ENCODE measurements around the gene DTWD1. TPM values are rescaled to one million over a fixed set of nuclear protein-coding genes. Genes with fewer than 3 reads are reported as not detected.

The DTWD1 gene
- polyA plus RNA-seq, 1 of the 3 experiments (the other 2 are of a cell fraction): 13.9 TPM

DNA sequence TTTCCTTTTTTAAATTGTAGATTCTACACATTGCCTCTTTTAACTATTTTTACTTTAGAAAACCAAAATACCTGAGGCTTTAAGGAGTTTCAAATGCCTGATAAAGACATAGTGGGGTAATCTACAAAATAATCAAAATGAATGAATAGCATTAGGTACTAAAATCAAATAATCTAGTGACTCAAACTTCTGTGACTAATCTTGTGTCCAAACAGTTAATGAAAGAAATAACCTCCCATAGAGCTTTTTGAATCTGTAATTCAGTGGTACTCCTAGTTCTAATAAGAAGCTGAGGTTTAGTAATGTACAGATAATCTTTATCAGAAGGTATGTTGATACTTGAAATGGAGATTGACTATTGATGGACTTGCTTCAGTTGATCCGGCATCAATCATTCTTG lies 53.0 kb downstream of the DTWD1 start (continued):
- TF ChIP-seq, protein P1, sequence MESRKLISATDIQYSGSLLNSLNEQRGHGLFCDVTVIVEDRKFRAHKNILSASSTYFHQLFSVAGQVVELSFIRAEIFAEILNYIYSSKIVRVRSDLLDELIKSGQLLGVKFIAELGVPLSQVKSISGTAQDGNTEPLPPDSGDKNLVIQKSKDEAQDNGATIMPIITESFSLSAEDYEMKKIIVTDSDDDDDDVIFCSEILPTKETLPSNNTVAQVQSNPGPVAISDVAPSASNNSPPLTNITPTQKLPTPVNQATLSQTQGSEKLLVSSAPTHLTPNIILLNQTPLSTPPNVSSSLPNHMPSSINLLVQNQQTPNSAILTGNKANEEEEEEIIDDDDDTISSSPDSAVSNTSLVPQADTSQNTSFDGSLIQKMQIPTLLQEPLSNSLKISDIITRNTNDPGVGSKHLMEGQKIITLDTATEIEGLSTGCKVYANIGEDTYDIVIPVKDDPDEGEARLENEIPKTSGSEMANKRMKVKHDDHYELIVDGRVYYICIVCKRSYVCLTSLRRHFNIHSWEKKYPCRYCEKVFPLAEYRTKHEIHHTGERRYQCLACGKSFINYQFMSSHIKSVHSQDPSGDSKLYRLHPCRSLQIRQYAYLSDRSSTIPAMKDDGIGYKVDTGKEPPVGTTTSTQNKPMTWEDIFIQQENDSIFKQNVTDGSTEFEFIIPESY (IDR thresholded peaks at IDR 0.05; ENCODE audit: borderline replicate concordance, low read depth): no peak
- TF ChIP-seq EZH2phosphoT487 (IDR thresholded peaks at IDR 0.05; ENCODE audit: borderline replicate concordance, low read depth) (no peak), JUND (IDR thresholded peaks at IDR 0.05) (no peak)

DNA sequence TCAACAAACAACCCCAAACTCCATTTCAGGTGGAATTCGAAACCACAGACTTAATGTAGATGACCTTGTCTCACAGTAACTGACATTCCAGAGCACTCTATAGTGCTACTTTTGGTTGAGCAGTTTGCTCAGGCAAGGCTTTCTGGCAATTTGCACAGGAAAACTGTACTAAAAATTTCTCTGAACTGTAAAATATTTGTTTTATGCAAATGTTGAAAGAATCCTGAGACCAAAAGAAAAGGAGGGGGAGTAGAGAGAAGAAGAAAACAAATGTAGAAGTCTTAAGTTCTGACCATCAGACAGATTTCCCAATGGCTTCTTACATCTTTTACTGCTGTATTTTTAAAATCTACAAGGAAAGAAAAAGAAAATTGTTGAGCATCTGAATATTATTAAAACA lies 53.5 kb downstream of the DTWD1 start:
- H3K27me3 ChIP-seq (ENCODE audit: insufficient read depth): no peaks in the 10 kb centered on the region
- ChIA-PET CTCF (no interaction called here), POLR2A (no interaction called here)
- no peak overlapping the region for H3K9ac ChIP-seq
- H3K4me1 ChIP-seq (ENCODE audit: control insufficient read depth in 1 of 2, insufficient read depth in 2 of 2, low read depth in 1 of 2, low read length in 1 of 2): peaks cover 0 to 9% of the 10 kb centered on the region in 2 experiments; a peak in 1 of 4 replicates
- no peaks in the 10 kb centered on the region for H3K9me3 ChIP-seq
- H2AFZ ChIP-seq (ENCODE audit: low read depth): 0 out of 2 replicates have a peak overlapping the region, but pooled peaks have one; percentile 69
- no peaks in the 10 kb centered on the region for H3F3A ChIP-seq (replicated peaks; ENCODE audit: insufficient read depth)
- no peaks in the 10 kb centered on the region for H3K36me3 ChIP-seq (replicated peaks in 1 of 2; ENCODE audit: control insufficient read depth in 1 of 2, insufficient read depth in 2 of 2, low read length in 1 of 2)
- TF ChIP-seq MXI1 (IDR thresholded peaks at IDR 0.05; ENCODE audit: low read depth, low read length): no peak
- TF ChIP-seq, protein P2, sequence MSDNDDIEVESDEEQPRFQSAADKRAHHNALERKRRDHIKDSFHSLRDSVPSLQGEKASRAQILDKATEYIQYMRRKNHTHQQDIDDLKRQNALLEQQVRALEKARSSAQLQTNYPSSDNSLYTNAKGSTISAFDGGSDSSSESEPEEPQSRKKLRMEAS (IDR thresholded peaks at IDR 0.05; ENCODE audit: low read depth): no peak
- peak overlapping the region in 1 of 2 experiments; percentile 42; a peak in 1 of 4 replicates for H3K27ac ChIP-seq (ENCODE audit: low read depth in 2 of 2, low read length in 1 of 2)
- H3K79me2 ChIP-seq (ENCODE audit: insufficient read depth): no peaks in the 10 kb centered on the region
- H3K4me3 ChIP-seq (ENCODE audit: low read depth in 2 of 2, low read length in 1 of 2): no peak overlapping the region
- H4K20me1 ChIP-seq (ENCODE audit: insufficient read depth): no peaks in the 10 kb centered on the region
- H3K9me2 ChIP-seq: no peaks in the 10 kb centered on the region
- WGBS (ENCODE audit: low lambda C conversion rate): 92% methylated on average over 1 of the region's 1 CpG
- DNase-seq: no peak
- no peak overlapping the region for H3K4me2 ChIP-seq

DNA sequence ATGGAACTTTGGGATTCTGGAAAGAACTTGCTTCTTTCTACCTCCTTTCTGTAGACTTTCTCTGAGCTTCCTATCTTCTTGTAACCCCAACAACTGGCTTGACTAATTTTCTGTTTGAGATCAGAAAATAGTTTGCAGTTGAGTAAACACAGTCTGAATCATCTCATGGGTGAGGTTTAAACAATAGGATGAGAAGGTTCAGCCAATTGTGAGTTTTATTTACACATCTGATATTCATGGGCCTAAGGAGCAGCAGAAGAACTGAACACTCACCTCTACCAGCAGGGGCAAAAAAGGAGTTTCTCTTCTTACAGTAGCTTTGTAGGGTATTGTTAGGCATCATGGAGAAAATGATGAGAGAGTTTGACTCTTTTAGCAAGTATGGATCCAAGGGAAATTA lies 54.2 kb downstream of the DTWD1 start:
- Histone ChIP-seq H3K27ac (ENCODE audit: low read depth in 2 of 2, low read length in 1 of 2) (peak overlapping the region in 1 of 2 experiments; percentile 42; a peak in 2 of 4 replicates), H3K79me2 (ENCODE audit: insufficient read depth) (no peaks in the 10 kb centered on the region), H3F3A (replicated peaks; ENCODE audit: insufficient read depth) (no peaks in the 10 kb centered on the region), H3K27me3 (ENCODE audit: insufficient read depth) (no peaks in the 10 kb centered on the region), H2AFZ (ENCODE audit: low read depth) (peak overlapping the region; percentile 69; the same call in 1 of the 2 replicates), H3K4me1 (ENCODE audit: control insufficient read depth in 1 of 2, insufficient read depth in 2 of 2, low read depth in 1 of 2, low read length in 1 of 2) (peaks cover 0 to 9% of the 10 kb centered on the region in 2 experiments; a peak in 1 of 4 replicates), H3K9ac (no peak overlapping the region), H3K4me2 (0 out of 2 replicates have a peak overlapping the region, but pooled peaks have one; percentile 25), H3K4me3 (ENCODE audit: low read depth in 2 of 2, low read length in 1 of 2) (no peak overlapping the region), H3K36me3 (replicated peaks in 1 of 2; ENCODE audit: control insufficient read depth in 1 of 2, insufficient read depth in 2 of 2, low read length in 1 of 2) (no peaks in the 10 kb centered on the region), H4K20me1 (ENCODE audit: insufficient read depth) (no peaks in the 10 kb centered on the region), H3K9me3 (no peaks in the 10 kb centered on the region), H3K9me2 (no peaks in the 10 kb centered on the region)
- ChIA-PET CTCF (no interaction called here), POLR2A (no interaction called here)
- no peak for DNase-seq
- peak; percentile 31; the same call in 1 of the 2 replicates for TF ChIP-seq TCF12 (IDR thresholded peaks at IDR 0.05)
- TF ChIP-seq, protein P3, sequence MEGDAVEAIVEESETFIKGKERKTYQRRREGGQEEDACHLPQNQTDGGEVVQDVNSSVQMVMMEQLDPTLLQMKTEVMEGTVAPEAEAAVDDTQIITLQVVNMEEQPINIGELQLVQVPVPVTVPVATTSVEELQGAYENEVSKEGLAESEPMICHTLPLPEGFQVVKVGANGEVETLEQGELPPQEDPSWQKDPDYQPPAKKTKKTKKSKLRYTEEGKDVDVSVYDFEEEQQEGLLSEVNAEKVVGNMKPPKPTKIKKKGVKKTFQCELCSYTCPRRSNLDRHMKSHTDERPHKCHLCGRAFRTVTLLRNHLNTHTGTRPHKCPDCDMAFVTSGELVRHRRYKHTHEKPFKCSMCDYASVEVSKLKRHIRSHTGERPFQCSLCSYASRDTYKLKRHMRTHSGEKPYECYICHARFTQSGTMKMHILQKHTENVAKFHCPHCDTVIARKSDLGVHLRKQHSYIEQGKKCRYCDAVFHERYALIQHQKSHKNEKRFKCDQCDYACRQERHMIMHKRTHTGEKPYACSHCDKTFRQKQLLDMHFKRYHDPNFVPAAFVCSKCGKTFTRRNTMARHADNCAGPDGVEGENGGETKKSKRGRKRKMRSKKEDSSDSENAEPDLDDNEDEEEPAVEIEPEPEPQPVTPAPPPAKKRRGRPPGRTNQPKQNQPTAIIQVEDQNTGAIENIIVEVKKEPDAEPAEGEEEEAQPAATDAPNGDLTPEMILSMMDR (IDR thresholded peaks at IDR 0.05): peak; percentile 44
- peak; percentile 48; the same call in 1 of the 2 replicates for TF ChIP-seq JUND (IDR thresholded peaks at IDR 0.05)
- TF ChIP-seq FOSL2 (IDR thresholded peaks at IDR 0.05; ENCODE audit: borderline replicate concordance, low read depth): peak; percentile 62
- no peak for TF ChIP-seq POLR2AphosphoS5 (IDR thresholded peaks at IDR 0.05; ENCODE audit: low read depth, low read length)

Data from SK-N-SH (cell line).